Endothelial cell of coronary artery (primary cell): ENCODE results near the gene MRPL19. TPM values are rescaled to one million over a fixed set of nuclear protein-coding genes. Genes with fewer than 3 reads are reported as not detected.

ENCODE experiments used
- total RNA-seq: library from RNA; depleted of rRNA; stranded (reverse); fragments of >200 nt; gene quantifications from 2 replicates; pipeline ENCODE4 v1.2.3, GENCODE V29; 2014

The MRPL19 gene
- total RNA-seq, result 38.9 and 40.9 TPM in 2 replicates

GRCh38 chr2:75646583-75647425 is at the start of gene MRPL19:
TSS of gene MRPL19 (plus strand) at chr2:75646783. CDS start at chr2:75646808, 25 bp downstream.

GRCh38 chr2:75710577-75711253 is 64.1 kb downstream of the MRPL19 start, which contains the start of gene GCFC2:
TSS of gene GCFC2 (minus strand) at chr2:75710915. CDS start at chr2:75710855, 60 bp downstream.

Other genes with a start within 250 kb of the MRPL19 start
- gene EVA1A, start 85.8 kb upstream of the MRPL19 start, total RNA-seq, result 88.6 and 116 TPM in 2 replicates
- gene GCFC2, start 64.1 kb downstream of the MRPL19 start, total RNA-seq, result 9.0 and 12.1 TPM in 2 replicates